Activated CD4-positive, alpha-beta T cell treated with anti-CD3 and anti-CD28 coated beads, Interleukin-2, Interleukin-4, amounts not matched to agents 100 ng/mL and 50 ng/mL, durations not matched to agents 16 hours and 8 hours (primary cell): ENCODE measurements around the gene CNN2.
A peak's percentile ranks its signal among the peaks of the same experiment; 100 is the strongest.

Experiments
- DNase-seq: peaks from one replicate; pipeline ENCODE4 v3.0.0-alpha.2; 2020; ENCODE audit warnings: low spot score

The CNN2 gene

DNA sequence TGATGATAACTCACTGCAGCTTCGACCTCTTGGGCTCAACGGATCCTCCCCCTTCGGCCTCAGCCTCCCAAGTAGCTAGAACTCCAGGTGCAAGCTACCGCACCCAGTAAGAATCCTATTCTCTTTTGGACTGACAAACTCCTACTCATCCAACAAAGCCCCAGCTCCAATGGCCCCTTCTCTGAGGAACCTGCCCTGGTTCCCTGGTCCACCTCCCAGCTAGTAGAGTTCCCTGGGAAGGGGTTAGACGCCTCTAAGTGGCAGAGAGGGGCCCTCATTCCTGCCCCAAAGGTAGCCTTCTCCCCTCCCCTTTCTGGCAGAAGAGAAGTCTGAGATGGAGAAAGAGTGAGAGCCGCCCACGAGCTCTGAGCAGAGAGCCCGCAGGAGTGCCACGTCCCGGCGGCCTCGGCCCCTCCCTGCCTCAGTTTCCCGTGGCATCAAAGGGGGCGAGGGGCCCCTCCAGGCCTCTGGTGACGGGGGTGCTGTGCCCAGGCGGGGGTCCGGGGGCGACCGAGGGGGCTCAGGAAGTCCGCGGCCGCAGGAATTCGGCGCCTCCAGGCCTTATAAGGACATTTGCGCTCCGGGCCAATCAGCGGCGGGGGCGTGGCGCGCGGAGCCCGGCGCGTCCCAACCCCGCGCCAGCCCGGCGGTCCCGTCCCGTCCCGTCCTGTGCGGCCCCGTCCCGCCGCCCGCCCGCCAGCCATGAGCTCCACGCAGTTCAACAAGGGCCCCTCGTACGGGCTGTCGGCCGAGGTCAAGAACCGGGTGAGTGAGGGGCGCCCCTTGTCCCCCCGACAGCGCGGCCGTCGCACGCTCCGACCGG, at the start of gene CNN2:
Gene CNN2 (plus strand): TSS at position 649 of the 823 bp plus-strand sequence. CDS start 54 bp downstream, at position 703.
- DNase-seq = peak; percentile 60

- DNase-seq = no peak
These were observed 49.3 kb upstream of the CNN2 start for GRCh38 chr19:977058-977464.

DNA sequence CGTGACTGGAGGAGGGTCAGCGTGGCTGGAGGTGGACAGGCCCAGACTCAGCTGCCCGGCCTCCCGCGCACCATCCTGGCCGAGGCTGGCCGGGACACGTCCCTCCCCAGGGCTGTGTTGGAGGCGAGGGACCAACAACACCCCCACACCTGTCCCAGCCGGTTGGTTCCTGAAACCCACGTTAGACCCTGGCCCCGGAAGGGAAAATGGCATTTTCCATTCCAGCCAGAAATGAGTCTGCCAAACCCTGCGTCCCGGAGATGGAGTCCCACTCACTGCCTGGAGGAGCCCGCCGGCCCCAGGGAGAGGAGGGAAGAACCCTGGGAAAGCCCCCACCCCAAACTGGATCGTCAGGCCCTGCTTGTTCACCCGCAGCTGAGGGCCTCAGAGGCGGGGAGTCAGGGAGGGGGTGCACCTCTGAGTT, 47.1 kb upstream of the CNN2 start:
- DNase-seq = no peak

GRCh38 chr19:980133-980998, 46.0 kb upstream of the CNN2 start:
- no peak for DNase-seq

GRCh38 chr19:982567-983170, 43.7 kb upstream of the CNN2 start:
- DNase-seq = peak; percentile 75

- DNase-seq = peak; percentile 94
These were observed 42.0 kb upstream of the CNN2 start, which contains the start of gene WDR18 for GRCh38 chr19:984165-984967. WDR18 (plus strand) TSS chr19:984345; CDS start chr19:984354, 9 bp downstream.

- DNase-seq = no peak
These were observed 40.3 kb upstream of the CNN2 start for GRCh38 chr19:986083-986482.

GRCh38 chr19:988081-988480, 38.3 kb upstream of the CNN2 start:
- DNase-seq = no peak

GRCh38 chr19:988510-988909, 37.9 kb upstream of the CNN2 start:
- no peak for DNase-seq

- DNase-seq = no peak
These were observed 36.9 kb upstream of the CNN2 start for GRCh38 chr19:989381-990081.

DNA sequence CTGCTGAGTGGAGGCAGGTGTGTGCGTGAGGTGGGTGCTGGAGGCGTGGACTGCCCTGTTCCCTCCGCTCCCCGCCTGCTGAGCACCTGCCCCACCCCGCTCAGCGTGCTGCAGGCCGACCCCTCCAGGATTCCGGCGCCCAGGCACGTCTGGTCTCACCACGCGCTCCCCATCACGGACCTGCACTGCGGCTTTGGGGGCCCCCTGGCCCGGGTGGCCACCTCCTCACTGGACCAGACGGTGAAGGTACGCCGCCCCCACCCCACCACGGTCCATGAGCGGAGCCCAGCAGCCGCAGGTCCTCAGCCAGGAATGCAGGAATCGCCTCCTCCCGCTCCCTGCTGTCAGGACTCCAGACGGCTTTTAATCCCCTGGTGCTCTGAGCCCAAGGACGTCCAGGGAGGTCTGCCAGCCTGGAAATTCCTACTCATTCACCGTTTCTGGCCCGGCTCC, 36.3 kb upstream of the CNN2 start:
- no peak for DNase-seq

DNA sequence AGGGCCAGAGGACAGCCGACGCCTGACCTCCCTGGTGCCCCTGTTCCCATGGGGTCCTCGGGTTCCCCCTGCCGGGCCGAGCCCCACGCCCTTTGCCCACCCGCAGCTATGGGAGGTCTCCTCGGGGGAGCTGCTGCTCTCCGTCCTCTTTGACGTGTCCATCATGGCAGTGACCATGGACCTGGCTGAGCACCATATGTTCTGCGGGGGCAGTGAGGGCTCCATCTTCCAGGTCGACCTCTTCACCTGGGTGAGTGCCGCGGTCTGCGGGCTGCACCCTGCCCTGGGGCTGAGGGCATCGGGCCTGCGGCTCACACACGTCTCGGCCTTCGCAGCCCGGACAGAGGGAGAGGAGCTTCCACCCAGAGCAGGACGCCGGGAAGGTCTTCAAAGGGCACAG, 35.7 kb upstream of the CNN2 start:
- DNase-seq = no peak

- peak; percentile 71 for DNase-seq
These were observed 35.1 kb upstream of the CNN2 start for GRCh38 chr19:991174-991931.

DNA sequence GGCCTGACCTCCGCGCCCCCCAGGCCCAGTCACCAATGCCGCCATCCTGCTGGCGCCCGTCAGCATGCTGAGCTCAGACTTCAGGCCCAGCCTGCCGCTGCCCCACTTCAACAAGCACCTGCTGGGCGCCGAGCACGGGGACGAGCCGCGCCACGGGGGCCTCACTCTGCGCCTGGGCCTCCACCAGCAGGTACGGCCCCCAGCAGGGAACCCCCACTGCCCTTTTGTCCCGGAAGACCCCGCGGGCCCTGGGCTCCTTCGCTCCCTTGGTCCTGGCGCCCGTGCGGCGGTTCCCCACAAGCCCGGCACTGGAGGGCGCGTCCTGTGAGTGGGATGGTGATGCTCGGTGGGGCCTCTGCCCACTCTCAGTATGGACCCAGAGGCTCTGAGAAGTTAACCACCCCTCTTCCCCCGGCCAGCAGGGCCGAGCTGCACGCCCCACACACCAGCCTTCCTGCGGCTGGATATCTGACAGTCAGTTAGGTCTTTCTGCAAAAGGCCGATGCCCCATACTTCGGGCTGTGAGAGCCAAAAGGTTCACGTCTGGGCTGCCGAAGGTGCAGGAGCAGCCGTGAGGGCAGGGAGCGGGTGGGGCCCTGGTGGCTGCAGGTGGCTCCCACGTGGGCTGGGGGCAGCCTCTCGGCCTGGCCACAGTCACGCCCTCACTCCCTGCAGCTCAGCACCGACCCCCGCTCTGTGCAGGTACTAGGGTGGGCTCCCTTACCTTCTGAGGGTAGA, 34.3 kb upstream of the CNN2 start:
- no peak for DNase-seq

DNA sequence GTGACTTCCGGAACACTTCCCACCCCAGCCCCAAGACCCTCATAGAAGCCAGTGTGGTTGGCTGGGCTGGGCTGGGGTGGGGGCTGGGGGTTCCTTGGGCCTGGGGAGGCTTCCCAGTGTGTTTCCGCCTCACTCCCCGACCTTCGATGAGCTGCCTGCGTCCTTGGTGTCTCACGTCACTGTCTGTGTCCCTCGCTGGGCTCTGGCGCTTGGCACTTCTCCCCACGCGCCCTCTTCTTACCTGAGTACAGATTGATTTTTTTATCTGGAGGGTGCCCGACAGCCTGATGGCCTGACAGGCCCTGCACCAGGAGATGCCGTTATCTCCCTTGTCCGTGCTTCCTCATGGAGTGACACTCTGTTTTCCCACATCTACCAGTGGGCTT, 33.7 kb upstream of the CNN2 start:
- no peak for DNase-seq

DNA sequence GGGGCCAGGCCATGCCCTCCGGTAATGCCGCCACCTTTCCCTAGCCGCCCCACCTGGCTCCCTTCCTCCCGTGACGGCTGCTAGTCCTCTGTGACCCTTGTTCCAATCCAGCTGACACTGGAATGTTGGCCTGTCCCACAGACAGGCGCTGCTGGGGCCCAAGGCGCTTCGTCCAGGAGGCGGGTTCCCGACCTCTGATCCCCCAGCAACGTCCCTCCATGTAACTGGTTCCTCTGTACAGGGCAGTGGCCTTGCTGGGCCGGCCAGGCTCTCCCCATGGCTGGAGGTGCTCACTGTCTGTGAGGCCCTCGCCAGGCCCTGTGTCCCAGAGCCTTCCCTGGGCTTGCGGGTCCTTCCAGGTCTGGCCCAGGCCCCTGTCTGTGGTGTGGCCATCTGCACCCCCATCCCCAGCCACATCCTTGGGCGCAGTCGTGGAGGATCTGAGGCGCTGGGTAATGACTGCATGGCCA, 33.0 kb upstream of the CNN2 start:
- no peak for DNase-seq

- no peak for DNase-seq
These were observed 32.5 kb upstream of the CNN2 start for GRCh38 chr19:993831-994393.

- DNase-seq = no peak
These were observed 31.9 kb upstream of the CNN2 start for GRCh38 chr19:994516-994915.
